ENCODE measurements around the gene SYT8. TPM values are rescaled to one million over a fixed set of nuclear protein-coding genes. Genes with fewer than 3 reads are reported as not detected.

Gene SYT8
- total RNA-seq, 1 donor from 2014 or later: 12.5 TPM

DNA sequence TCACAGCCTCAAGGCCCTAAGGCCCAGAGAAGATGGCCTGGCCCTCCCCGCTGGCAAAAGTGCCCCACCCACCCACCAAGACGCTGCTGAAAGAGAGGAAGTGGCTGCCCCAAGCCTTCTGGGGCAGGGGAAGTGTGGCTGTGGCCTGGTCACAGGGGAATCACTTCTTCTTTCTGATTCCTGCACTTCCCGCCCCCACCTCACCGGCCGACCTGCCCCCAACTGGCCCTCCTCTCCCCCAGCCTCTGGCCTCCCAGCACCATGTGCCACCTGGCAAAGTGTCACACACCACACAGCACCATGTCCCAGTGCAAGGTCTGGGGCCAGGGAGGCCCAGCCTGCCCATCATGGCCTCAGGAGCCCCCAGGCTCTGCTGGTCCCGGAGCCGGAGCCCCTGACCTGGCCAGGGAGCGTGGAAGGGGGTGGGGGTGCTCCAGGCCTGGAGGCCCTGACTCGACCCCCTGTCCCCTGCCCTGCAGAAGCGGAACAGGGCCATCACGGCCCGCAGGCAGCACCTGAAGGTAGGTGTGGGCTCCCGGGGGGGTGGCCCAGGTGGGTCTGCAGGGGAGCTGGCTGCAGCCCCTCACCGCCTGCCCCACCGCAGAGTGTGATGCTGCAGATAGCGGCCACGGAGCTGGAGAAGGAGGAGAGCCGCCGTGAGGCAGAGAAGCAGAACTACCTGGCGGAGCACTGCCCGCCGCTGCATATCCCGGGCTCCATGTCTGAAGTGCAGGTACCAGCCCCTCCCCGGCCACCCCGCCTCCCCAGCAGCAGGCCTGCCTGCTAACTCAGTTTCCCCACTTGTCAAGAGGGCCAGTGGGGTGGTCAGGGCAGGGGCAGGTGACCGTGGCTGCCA, 5.4 kb downstream of the SYT8 start:
- intact Hi-C loops (cut with DNase I): no loop called here
- Histone ChIP-seq H3K4me1 (peaks cover 25% of the 10 kb centered on the region), H3K4me3 (peak overlapping the region; percentile 30), H3K9me3 (no peaks in the 10 kb centered on the region), H3K27me3 (no peaks in the 10 kb centered on the region), H3K36me3 (no peaks in the 10 kb centered on the region), H3K27ac (peak overlapping the region; percentile 76)
- DNase-seq (peak; percentile 87), ATAC-seq (peak; percentile 72)
- TF ChIP-seq, protein P1, sequence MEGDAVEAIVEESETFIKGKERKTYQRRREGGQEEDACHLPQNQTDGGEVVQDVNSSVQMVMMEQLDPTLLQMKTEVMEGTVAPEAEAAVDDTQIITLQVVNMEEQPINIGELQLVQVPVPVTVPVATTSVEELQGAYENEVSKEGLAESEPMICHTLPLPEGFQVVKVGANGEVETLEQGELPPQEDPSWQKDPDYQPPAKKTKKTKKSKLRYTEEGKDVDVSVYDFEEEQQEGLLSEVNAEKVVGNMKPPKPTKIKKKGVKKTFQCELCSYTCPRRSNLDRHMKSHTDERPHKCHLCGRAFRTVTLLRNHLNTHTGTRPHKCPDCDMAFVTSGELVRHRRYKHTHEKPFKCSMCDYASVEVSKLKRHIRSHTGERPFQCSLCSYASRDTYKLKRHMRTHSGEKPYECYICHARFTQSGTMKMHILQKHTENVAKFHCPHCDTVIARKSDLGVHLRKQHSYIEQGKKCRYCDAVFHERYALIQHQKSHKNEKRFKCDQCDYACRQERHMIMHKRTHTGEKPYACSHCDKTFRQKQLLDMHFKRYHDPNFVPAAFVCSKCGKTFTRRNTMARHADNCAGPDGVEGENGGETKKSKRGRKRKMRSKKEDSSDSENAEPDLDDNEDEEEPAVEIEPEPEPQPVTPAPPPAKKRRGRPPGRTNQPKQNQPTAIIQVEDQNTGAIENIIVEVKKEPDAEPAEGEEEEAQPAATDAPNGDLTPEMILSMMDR (IDR thresholded peaks at IDR 0.05): no peak

DNA sequence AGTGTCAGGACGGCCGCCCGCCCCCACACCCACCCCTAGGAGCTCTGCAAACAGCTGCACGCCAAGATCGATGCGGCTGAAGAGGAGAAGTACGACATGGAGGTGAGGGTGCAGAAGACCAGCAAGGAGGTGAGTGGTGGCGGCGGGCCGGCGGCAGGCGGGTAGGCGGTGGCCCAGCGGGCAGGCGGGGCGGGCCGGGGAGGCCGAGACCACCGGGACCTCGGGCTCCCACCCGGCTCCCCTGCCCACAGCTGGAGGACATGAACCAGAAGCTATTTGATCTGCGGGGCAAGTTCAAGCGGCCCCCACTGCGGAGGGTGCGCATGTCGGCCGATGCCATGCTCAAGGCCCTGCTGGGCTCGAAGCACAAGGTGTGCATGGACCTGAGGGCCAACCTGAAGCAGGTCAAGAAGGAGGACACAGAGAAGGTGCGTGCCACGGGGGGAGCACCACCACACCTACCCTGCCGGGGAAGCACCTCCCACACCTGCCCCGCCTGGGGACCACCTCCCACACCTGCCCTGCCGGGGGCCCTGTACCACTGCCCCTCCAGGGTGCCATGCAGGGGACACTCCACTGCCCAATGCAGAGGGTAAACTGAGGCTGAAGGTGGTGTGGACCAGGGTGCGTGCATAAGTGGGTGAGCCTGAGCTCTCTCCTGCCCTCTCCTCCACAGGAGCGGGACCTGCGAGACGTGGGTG, 6.1 kb downstream of the SYT8 start:
- Histone ChIP-seq H3K27me3 (no peaks in the 10 kb centered on the region), H3K36me3 (no peaks in the 10 kb centered on the region), H3K4me3 (no peak overlapping the region), H3K4me1 (peaks cover 32% of the 10 kb centered on the region), H3K9me3 (no peaks in the 10 kb centered on the region), H3K27ac (no peak overlapping the region)
- DNase-seq (no peak), ATAC-seq (no peak)
- intact Hi-C loops (cut with DNase I): no loop called here
- TF ChIP-seq, protein P1 (IDR thresholded peaks at IDR 0.05): no peak

DNA sequence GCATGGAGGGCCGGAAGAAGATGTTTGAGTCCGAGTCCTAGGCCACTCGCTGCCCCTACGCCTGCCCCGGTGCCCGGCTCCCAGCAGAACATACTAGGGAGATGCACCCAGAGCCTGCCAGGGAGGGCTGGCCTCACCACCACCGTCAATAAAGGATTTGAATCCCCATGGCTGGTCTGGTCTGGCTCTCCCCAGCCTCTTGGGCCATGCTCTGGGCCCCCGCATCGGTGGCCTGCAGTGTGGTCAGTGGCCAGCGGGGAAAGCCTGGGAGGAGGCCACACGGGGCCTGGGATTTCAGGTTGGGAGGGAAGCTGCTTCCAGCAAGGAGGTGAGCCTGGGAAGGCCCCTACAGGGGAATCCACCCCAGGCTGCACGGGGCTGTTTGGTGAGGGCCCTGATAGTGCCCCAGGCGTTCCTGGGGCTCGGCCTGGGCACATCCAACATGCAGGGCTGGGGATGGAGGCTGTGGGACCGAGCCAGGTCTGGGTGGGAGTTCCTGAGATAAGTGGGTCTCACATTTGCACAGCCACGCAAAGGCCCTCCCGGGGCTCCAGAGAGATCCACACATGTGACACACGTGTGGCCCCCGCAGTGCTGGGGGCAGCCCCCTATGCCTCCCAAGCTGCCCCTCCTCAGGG, 6.8 kb downstream of the SYT8 start:
- no peaks in the 10 kb centered on the region for H3K27me3 ChIP-seq
- no peak for DNase-seq
- H3K9me3 ChIP-seq: no peaks in the 10 kb centered on the region
- H3K27ac ChIP-seq: no peak overlapping the region
- no peak overlapping the region for H3K4me3 ChIP-seq
- intact Hi-C loops (cut with DNase I): no loop called here
- H3K4me1 ChIP-seq: peaks cover 32% of the 10 kb centered on the region
- TF ChIP-seq, protein P1 (IDR thresholded peaks at IDR 0.05): no peak
- H3K36me3 ChIP-seq: no peaks in the 10 kb centered on the region
- no peak for ATAC-seq

DNA sequence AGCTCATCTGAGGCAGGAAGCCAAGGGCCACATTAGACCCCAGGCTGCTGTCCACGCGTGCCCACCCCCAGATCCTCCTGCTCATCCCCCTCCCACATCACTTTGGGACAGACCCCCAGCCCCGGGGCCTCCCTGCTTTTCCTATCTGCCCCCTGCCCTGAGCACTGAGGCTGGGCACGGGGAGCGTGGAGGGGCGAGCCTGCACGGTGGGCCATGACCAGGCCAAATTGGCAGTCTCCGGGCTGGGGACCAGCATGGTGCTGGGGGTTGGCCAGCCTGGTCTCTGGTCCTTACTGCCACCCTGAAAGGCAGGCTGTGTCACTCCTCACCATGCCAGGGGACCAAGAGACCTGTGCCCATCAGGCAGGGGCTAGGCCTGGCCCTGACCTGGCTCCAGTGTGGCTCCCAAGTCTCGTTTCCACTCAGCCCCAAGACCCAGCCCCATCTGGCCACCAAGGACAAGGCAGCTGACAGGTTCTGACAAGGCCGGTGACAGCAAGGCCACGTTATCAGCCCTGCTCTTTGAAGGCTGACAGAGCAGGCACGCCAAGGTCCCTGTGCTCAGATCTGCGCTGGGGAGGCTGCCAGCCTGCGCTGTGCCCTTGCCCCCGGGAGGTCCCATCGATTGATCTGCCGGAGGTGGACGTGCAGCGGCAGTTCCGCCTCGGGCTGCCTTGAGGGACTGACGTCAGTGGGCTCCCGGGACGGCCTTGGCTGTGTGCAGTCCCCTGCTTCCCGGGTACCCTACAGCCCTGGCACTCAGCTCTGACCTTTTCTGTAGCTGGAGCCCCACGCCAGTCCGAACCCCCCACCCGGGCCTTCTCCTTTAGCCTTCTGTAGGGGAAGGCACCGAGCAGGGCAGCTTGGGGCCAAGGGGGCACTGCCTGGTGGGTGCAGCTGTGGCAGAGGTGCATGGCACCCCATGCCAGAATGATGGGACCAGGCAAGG, 7.6 kb downstream of the SYT8 start:
- no peaks in the 10 kb centered on the region for H3K9me3 ChIP-seq
- TF ChIP-seq, protein P1 (IDR thresholded peaks at IDR 0.05): no peak
- no peak for DNase-seq
- H3K27ac ChIP-seq: no peak overlapping the region
- H3K4me1 ChIP-seq: peaks cover 32% of the 10 kb centered on the region
- H3K4me3 ChIP-seq: no peak overlapping the region
- no peaks in the 10 kb centered on the region for H3K36me3 ChIP-seq
- ATAC-seq: no peak
- H3K27me3 ChIP-seq: no peaks in the 10 kb centered on the region
- intact Hi-C loops (cut with DNase I): no loop called here

DNA sequence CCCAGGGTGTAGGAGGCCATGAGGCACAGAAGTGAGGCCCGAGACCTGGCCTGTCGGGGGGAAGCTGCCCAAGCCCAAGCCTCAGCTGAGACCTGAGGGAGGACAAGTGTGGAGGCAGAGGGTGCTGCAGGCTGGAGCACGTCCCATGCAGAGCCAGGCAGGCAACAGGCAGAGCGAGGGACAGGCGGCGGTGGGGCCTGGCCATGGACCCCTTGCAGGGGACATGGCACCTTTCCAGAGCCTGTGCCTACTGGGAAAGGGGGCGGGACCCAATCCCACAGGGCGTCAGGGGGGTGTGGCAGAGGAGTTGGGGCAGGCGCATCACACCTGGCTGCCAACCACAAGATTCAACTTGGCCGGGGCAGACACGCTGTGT, 8.3 kb downstream of the SYT8 start:
- no peaks in the 10 kb centered on the region for H3K36me3 ChIP-seq
- H3K4me3 ChIP-seq: no peak overlapping the region
- no peak for DNase-seq
- intact Hi-C loops (cut with DNase I): no loop called here
- H3K27me3 ChIP-seq: no peaks in the 10 kb centered on the region
- no peak for ATAC-seq
- H3K27ac ChIP-seq: no peak overlapping the region
- H3K9me3 ChIP-seq: no peaks in the 10 kb centered on the region
- TF ChIP-seq, protein P1 (IDR thresholded peaks at IDR 0.05): no peak
- peaks cover 28% of the 10 kb centered on the region for H3K4me1 ChIP-seq
